Liver (tissue), 9 donors: Measurements from ENCODE around the gene ARMC5. TPM values are rescaled to one million over a fixed set of nuclear protein-coding genes. Genes with fewer than 3 reads are reported as not detected.
A peak's percentile ranks its signal among the peaks of the same experiment; 100 is the strongest.

Source experiments
- DNase-seq: peaks from one replicate; pipeline ENCODE4 v3.0.0-alpha.2; 2017; ENCODE audit warnings: low spot score
- H3K27ac ChIP-seq, 2 donors: one replicate each; pipeline ENCODE4 v1.7.0; 2013; ENCODE audit warnings: inconsistent platforms in 2 of 2, low read length in 2 of 2, control low read depth in 1 of 2, low read depth in 1 of 2, mild to moderate bottlenecking in 1 of 2
- H3K27me3 ChIP-seq, 4 donors: one replicate each; pipeline versions ENCODE4 v1.6.1 to v1.7.0; 2013; ENCODE audit warnings: low read length in 3 of 4, inconsistent platforms in 1 of 4, mild to moderate bottlenecking in 1 of 4, moderate library complexity in 1 of 4; ENCODE audit not compliant: control insufficient read depth in 4 of 4, insufficient read depth in 4 of 4
- H3K36me3 ChIP-seq, 4 donors: one replicate each; pipeline versions ENCODE4 v1.6.1 to v1.7.0; 2013; ENCODE audit warnings: low read length in 3 of 4, mild to moderate bottlenecking in 3 of 4, low read depth in 1 of 4, moderate library complexity in 1 of 4; ENCODE audit not compliant: control insufficient read depth in 4 of 4, insufficient read depth in 3 of 4
- H3K4me1 ChIP-seq, 4 donors: one replicate each; pipeline versions ENCODE4 v1.6.1 to v1.7.0; 2013; ENCODE audit warnings: low read length in 3 of 4, mild to moderate bottlenecking in 3 of 4, moderate library complexity in 1 of 4; ENCODE audit not compliant: control insufficient read depth in 4 of 4, insufficient read depth in 4 of 4
- H3K4me3 ChIP-seq, 3 donors: one replicate each; pipeline versions ENCODE4 v1.6.1 to v1.7.0; 2013; ENCODE audit warnings: low read length in 3 of 3, control low read depth in 1 of 3, low read depth in 1 of 3, mild to moderate bottlenecking in 1 of 3
- H3K9ac ChIP-seq, 2 donors: one replicate each; pipeline ENCODE4 v1.7.0; 2013; ENCODE audit warnings: low read length in 2 of 2, mild to moderate bottlenecking in 2 of 2, moderate library complexity in 2 of 2, control low read depth in 1 of 2, low read depth in 1 of 2
- H3K9me3 ChIP-seq, 4 donors: one replicate each; pipeline versions ENCODE4 v1.6.1 to v1.7.0; 2013; ENCODE audit warnings: low read length in 3 of 4; ENCODE audit not compliant: control insufficient read depth in 4 of 4
- ATF3 ChIP-seq: IDR thresholded peaks from 2 replicates; pipeline ENCODE4 v1.6.1; 2016; ENCODE audit warnings: antibody characterized with exemption
- EGR1 ChIP-seq, 2 donors: IDR thresholded peaks; 2 replicates each; pipeline ENCODE4 v1.6.1; 2016 to 2018; ENCODE audit warnings: antibody characterized with exemption in 2 of 2, low read depth in 2 of 2
- FOXA1 ChIP-seq: IDR thresholded peaks from 2 replicates; pipeline ENCODE4 v1.6.1; 2016; ENCODE audit warnings: antibody characterized with exemption
- FOXA2 ChIP-seq: IDR thresholded peaks from 2 replicates; pipeline ENCODE4 v1.6.1; 2016; ENCODE audit warnings: antibody characterized with exemption
- GABPA ChIP-seq, 2 donors: IDR thresholded peaks in 1 of 2; conservative IDR thresholded peaks in 1 of 2; 2 replicates each; pipeline ENCODE4 v1.6.1; 2016; ENCODE audit warnings: antibody characterized with exemption in 2 of 2, mild to moderate bottlenecking in 1 of 2, moderate library complexity in 1 of 2
- HNF4A ChIP-seq, 2 donors: conservative IDR thresholded peaks; 2 replicates each; pipeline ENCODE4 v1.6.1; 2016; ENCODE audit warnings: antibody characterized with exemption in 2 of 2, mild to moderate bottlenecking in 2 of 2
- HNF4G ChIP-seq: IDR thresholded peaks from 2 replicates; pipeline ENCODE4 v1.6.1; 2016; ENCODE audit warnings: antibody characterized with exemption
- JUND ChIP-seq, 2 donors: IDR thresholded peaks; 2 replicates each; pipeline ENCODE4 v1.6.1; 2016; ENCODE audit warnings: antibody characterized with exemption in 2 of 2
- MAX ChIP-seq: IDR thresholded peaks from 2 replicates; pipeline ENCODE4 v1.6.1; 2016; ENCODE audit warnings: antibody characterized with exemption
- NR2F2 ChIP-seq: IDR thresholded peaks from 2 replicates; pipeline ENCODE4 v1.6.1; 2016; ENCODE audit warnings: antibody characterized with exemption
- RAD21 ChIP-seq, 2 donors: IDR thresholded peaks; 2 replicates each; pipeline ENCODE4 v1.6.1; 2016; ENCODE audit warnings: antibody characterized with exemption in 2 of 2, mild to moderate bottlenecking in 2 of 2
- REST ChIP-seq: IDR thresholded peaks from 2 replicates; pipeline ENCODE4 v1.6.1; 2016; ENCODE audit warnings: antibody characterized with exemption, mild to moderate bottlenecking
- RXRA ChIP-seq, 2 donors: IDR thresholded peaks; 2 replicates each; pipeline ENCODE4 v1.6.1; 2017 to 2018; ENCODE audit warnings: antibody characterized with exemption in 2 of 2, mild to moderate bottlenecking in 1 of 2
- SP1 ChIP-seq: IDR thresholded peaks from 2 replicates; pipeline ENCODE4 v1.6.1; 2018; ENCODE audit warnings: antibody characterized with exemption, mild to moderate bottlenecking
- TAF1 ChIP-seq: conservative IDR thresholded peaks from 2 replicates; pipeline ENCODE4 v1.6.1; 2016; ENCODE audit warnings: antibody characterized with exemption, mild to moderate bottlenecking
- YY1 ChIP-seq: IDR thresholded peaks from 2 replicates; pipeline ENCODE4 v1.6.1; 2016; ENCODE audit warnings: antibody characterized with exemption, mild to moderate bottlenecking
- ZBTB33 ChIP-seq: IDR thresholded peaks from 2 replicates; pipeline ENCODE4 v1.6.1; 2016; ENCODE audit warnings: antibody characterized with exemption
- WGBS: extraction: QIAGEN DNeasy Blood & Tissue Kit; methylation state at CpG from one replicate; pipeline ENCODE4 v1.1.7; 2013; 5-methylcytosine and 5-hydroxymethylcytosine counted together
- polyA plus RNA-seq, 2 donors: library from polyadenylated mRNA; stranded (reverse) in 1 of 2; unstranded in 1 of 2; fragments of 200-250 nt in 1 of 2; fragments of >200 nt in 1 of 2; fragmentation: Nextera tagmentation in 1 of 2; extraction: Ambion mirVana in 1 of 2; gene quantifications; one replicate each; pipeline versions ENCODE4 v1.2.1 to v1.2.3, GENCODE V29; 2013 to 2015
- total RNA-seq, 2 donors: library from RNA; depleted of rRNA; stranded (reverse); fragments of >200 nt; gene quantifications; one replicate each; pipeline ENCODE4 v1.2.3, GENCODE V29; 2014
- TF ChIP-seq, protein P1 (sequence below): fragments of 150-350 bp; IDR thresholded peaks from 2 replicates; pipeline ENCODE4 v1.5.1; 2017; ENCODE audit warnings: improper control_type of control experiment, low read depth, low read length; ENCODE audit not compliant: missing input control
- donor health status: healthy.
- donor health status: healthy.
- donor health status: healthy.
- donor health status: healthy.
- donor health status: healthy.

ARMC5 gene
- total and polyA plus RNA-seq, 4 donors = 5.4 to 13.3 (median 11.4) TPM

DNA sequence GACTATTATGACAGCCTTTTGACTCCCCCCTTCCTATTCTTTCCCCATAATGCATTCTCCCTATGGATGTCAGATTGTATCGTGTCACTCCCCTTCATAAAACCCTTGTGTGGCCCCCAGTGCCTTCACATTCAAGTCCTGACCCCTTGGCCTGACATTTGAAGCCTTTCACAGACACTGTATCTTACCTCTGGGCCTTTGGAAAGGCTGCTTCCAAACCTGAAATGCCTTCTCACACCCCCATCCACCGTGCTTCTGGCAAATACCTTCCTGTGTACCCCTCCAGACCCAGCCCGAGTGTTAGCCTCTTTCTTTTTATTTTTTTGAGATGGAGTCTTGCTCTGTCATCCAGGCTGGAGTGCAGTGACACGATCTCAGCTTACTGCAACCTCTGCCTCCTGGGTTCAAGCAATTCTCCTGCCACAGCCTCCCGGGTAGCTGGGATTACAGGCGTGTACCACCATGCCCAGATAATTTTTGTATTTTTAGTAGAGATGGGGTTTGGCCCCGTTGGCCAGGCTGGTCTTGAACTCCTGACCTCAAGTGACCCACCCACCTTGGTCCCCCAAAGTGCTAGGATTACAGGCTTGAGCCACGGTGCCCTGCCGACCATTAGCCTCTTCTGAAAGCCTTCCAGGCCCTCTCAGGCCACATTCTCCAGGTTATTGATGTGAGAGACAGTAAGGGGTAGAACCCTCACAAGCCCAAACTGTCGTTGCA is 2.1 kb downstream of the ARMC5 start (continued):
- TF ChIP-seq REST = no peak

- Histone ChIP-seq H3K9ac (peak overlapping the region in 1 of 2 donors; percentile 35), H3K9me3 (no peaks in the 10 kb centered on the region), H3K4me1 (peaks cover 17 to 48% (median 35%) of the 10 kb centered on the region in 4 donors), H3K36me3 (peaks cover 0 to 21% (median 3%) of the 10 kb centered on the region in 4 donors), H3K4me3 (peak overlapping the region; percentile 19 to 56 (median 31)), H3K27me3 (no peaks in the 10 kb centered on the region), H3K27ac (peak overlapping the region; percentile 56 to 61)
- TF ChIP-seq RAD21 (IDR thresholded peaks at IDR 0.05) = peak; percentile 39 to 49
- peak in 1 of 2 donors; percentile 59 for TF ChIP-seq EGR1 (IDR thresholded peaks at IDR 0.05; ENCODE audit: low read depth in 2 of 2)
- TF ChIP-seq ZBTB33 = peak; percentile 48
- TF ChIP-seq SP1 = peak; percentile 96
- TF ChIP-seq, protein P1, sequence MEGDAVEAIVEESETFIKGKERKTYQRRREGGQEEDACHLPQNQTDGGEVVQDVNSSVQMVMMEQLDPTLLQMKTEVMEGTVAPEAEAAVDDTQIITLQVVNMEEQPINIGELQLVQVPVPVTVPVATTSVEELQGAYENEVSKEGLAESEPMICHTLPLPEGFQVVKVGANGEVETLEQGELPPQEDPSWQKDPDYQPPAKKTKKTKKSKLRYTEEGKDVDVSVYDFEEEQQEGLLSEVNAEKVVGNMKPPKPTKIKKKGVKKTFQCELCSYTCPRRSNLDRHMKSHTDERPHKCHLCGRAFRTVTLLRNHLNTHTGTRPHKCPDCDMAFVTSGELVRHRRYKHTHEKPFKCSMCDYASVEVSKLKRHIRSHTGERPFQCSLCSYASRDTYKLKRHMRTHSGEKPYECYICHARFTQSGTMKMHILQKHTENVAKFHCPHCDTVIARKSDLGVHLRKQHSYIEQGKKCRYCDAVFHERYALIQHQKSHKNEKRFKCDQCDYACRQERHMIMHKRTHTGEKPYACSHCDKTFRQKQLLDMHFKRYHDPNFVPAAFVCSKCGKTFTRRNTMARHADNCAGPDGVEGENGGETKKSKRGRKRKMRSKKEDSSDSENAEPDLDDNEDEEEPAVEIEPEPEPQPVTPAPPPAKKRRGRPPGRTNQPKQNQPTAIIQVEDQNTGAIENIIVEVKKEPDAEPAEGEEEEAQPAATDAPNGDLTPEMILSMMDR = no peak
- peak in 1 of 2 donors; percentile 77 for TF ChIP-seq GABPA (IDR thresholded peaks at IDR 0.05 in 1 of 2, conservative IDR thresholded peaks at IDR 0.05 in 1 of 2)
- peak; percentile 18 for TF ChIP-seq FOXA1
- no peak for TF ChIP-seq ATF3
- peak; percentile 60 for TF ChIP-seq HNF4G
- TF ChIP-seq MAX = peak; percentile 87
- no peak for TF ChIP-seq TAF1
- TF ChIP-seq FOXA2 = peak; percentile 51
- peak; percentile 88 to 95 for TF ChIP-seq HNF4A (conservative IDR thresholded peaks at IDR 0.05)
- peak in 1 of 2 donors; percentile 54 for TF ChIP-seq JUND (IDR thresholded peaks at IDR 0.05)
- peak; percentile 67 for TF ChIP-seq YY1
- TF ChIP-seq NR2F2 = peak; percentile 72
- peak; percentile 95 to 97 for TF ChIP-seq RXRA (IDR thresholded peaks at IDR 0.05)
- TF ChIP-seq REST = peak; percentile 68
- DNase-seq = no peak
- 47% methylated on average over 35 of the region's 35 CpGs for WGBS
Measured at GRCh38 chr16:31461921-31462804, 2.9 kb downstream of the ARMC5 start.
